Gastroesophageal sphincter (tissue), 4 donors: Measurements from ENCODE around the gene TEDC2. TPM values are rescaled to one million over a fixed set of nuclear protein-coding genes. Genes with fewer than 3 reads are reported as not detected.
"Not testable (repeated sequence)": the region's sequence is repeated elsewhere in the genome, so short reads cannot be mapped to it uniquely, and the experiment has no call there.

Experiments used
- ATAC-seq: fragments of 150-250 bp; one replicate; pipeline ENCODE4 v1.9.1; 2016; ENCODE audit warnings: mild to moderate bottlenecking, moderate library complexity
- H3K27ac ChIP-seq, 4 donors: fragments of 200-600 bp; sonication (generic) in 3 of 4; 1 replicate in 3 of 4; 2 replicates in 1 of 4; pipeline ENCODE4 v1.5.1; 2016 to 2019
- H3K27me3 ChIP-seq: fragments of 200-600 bp; sonication (generic); one replicate; pipeline ENCODE4 v1.5.1; 2019
- H3K36me3 ChIP-seq, 2 donors: fragments of 200-600 bp; sonication (generic); one replicate each; pipeline ENCODE4 v1.5.1; 2019; ENCODE audit warnings: control low read depth in 1 of 2
- H3K4me1 ChIP-seq, 3 donors: fragments of 200-600 bp; sonication (generic); 1 replicate in 2 of 3; 2 replicates in 1 of 3; pipeline ENCODE4 v1.5.1; 2016 to 2019; ENCODE audit warnings: control low read depth in 2 of 3
- H3K4me3 ChIP-seq, 2 donors: fragments of 200-600 bp; sonication (generic); one replicate each; pipeline ENCODE4 v1.5.1; 2019; ENCODE audit warnings: mild to moderate bottlenecking in 1 of 2, moderate library complexity in 1 of 2
- H3K9me3 ChIP-seq, 3 donors: fragments of 200-600 bp; sonication (generic); one replicate each; pipeline ENCODE4 v1.5.1; 2017 to 2019; ENCODE audit warnings: control low read depth in 2 of 3
- EP300 ChIP-seq: sonication (generic); formaldehyde crosslinking; IDR thresholded peaks from one replicate; pipeline ENCODE4 v1.6.1; 2017; ENCODE audit warnings: antibody characterized with exemption, mild to moderate bottlenecking
- POLR2A ChIP-seq, 2 donors: fragments of 450-650 bp; IDR thresholded peaks; one replicate each; pipeline ENCODE4 v1.6.1; 2017; ENCODE audit warnings: antibody characterized with exemption in 2 of 2, mild to moderate bottlenecking in 2 of 2, moderate library complexity in 1 of 2
- POLR2AphosphoS5 ChIP-seq: sonication (generic); formaldehyde crosslinking; IDR thresholded peaks from one replicate; pipeline ENCODE4 v1.6.1; 2017; ENCODE audit warnings: antibody characterized with exemption
- whole genome bisulfite sequencing, 2 donors: methylation state at CpG; one replicate each; pipeline ENCODE4 v1.1.5; 2018; ENCODE audit warnings: low coverage in 1 of 2; 5-methylcytosine and 5-hydroxymethylcytosine counted together
- total RNA-seq, 4 donors: library from RNA; depleted of rRNA; stranded (reverse); fragments of >200 nt; gene quantifications; one replicate each; pipeline ENCODE4 v1.1.0, GENCODE V29; 2016
- TF ChIP-seq, protein P1 (sequence below), 4 experiments: fragments of 200-600 bp in 2 of 4; fragments of 450-650 bp in 2 of 4; sonication (generic) in 1 of 4; IDR thresholded peaks; one replicate each; pipeline ENCODE4 v1.5.1; 2017 to 2019; ENCODE audit warnings: antibody characterized with exemption in 4 of 4, mild to moderate bottlenecking in 2 of 4, moderate library complexity in 2 of 4

The TEDC2 gene
- total RNA-seq, 4 donors from 2014 or later, result 1.0 to 2.5 TPM; not detected in 2

DNA sequence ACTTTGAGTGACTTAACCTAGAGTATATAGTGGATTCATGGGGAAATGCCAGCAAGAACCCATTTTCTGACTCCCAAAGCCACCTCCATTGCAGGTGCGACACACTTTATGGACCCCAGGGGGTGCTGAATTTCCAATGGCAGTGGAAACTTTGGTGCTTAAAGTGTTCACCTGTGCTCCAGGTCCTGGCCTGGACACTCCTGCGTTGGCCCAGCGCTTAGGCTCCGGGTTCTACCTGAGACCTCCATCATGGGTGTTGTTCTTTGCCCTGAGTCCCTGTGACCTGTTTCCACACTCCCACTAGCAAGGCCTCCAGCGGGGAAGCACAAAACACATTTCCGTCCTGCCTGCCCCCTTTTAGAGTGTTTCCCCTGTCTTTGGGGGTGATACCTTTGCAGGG, 27.6 kb upstream of the TEDC2 start:
- peaks cover 0 to 27% of the 10 kb centered on the region in 2 donors for H3K36me3 ChIP-seq
- peaks cover 0 to 20% (median 10%) of the 10 kb centered on the region in 3 donors for H3K4me1 ChIP-seq
- TF ChIP-seq POLR2A (IDR thresholded peaks at IDR 0.05), result no peak
- TF ChIP-seq EP300, result no peak
- TF ChIP-seq POLR2AphosphoS5, result no peak
- TF ChIP-seq, protein P1, sequence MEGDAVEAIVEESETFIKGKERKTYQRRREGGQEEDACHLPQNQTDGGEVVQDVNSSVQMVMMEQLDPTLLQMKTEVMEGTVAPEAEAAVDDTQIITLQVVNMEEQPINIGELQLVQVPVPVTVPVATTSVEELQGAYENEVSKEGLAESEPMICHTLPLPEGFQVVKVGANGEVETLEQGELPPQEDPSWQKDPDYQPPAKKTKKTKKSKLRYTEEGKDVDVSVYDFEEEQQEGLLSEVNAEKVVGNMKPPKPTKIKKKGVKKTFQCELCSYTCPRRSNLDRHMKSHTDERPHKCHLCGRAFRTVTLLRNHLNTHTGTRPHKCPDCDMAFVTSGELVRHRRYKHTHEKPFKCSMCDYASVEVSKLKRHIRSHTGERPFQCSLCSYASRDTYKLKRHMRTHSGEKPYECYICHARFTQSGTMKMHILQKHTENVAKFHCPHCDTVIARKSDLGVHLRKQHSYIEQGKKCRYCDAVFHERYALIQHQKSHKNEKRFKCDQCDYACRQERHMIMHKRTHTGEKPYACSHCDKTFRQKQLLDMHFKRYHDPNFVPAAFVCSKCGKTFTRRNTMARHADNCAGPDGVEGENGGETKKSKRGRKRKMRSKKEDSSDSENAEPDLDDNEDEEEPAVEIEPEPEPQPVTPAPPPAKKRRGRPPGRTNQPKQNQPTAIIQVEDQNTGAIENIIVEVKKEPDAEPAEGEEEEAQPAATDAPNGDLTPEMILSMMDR (IDR thresholded peaks at IDR 0.05), result no peak
- 82 to 87% methylated on average over 3 to 6 of the region's 6 CpGs for WGBS, 2 donors
- H3K27ac ChIP-seq, result no peak overlapping the region
- H3K27me3 ChIP-seq, result no peaks in the 10 kb centered on the region
- no peak overlapping the region for H3K4me3 ChIP-seq
- H3K9me3 ChIP-seq, result no peaks in the 10 kb centered on the region
- ATAC-seq, result no peak

DNA sequence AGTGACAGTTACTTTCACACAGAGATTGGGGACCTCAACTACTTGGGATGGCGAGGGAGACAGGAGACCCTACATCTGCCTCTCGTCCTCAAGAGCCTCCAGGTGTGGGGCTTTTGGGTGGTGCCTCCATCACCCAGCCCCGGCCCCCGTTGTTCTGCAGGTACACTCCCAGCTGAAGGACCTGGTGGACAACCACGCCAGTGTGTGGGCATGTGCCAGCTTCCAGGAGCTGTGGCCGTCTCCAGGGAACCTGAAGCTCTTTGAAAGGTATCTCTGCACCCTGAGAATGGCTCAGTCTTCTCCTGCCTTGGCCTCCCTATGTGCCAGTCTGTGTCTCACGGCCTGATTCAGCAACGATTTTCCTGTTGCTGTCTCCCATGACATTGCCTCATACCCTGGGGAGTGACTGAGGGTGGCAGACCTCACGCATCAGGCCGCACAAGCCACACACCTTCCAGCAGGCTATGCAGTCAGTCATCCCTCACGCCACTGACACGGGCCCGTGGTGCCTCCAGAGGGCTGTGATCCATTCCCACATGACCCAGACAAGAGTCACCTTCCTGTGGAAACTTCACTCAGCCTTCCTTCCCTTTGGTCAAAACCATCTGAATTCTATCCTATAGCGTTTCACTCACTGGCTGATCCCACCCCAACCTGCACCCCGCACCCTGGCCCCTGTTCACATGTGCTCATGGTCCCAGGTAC, 27.0 kb upstream of the TEDC2 start:
- H3K4me1 ChIP-seq, result peaks cover 0 to 20% (median 10%) of the 10 kb centered on the region in 3 donors
- H3K27ac ChIP-seq, result no peak overlapping the region
- TF ChIP-seq POLR2AphosphoS5, result no peak
- no peak for TF ChIP-seq EP300
- no peak for TF ChIP-seq POLR2A (IDR thresholded peaks at IDR 0.05)
- TF ChIP-seq, protein P1 (IDR thresholded peaks at IDR 0.05), result no peak
- 77 to 93% methylated on average over 2 to 6 of the region's 15 CpGs for WGBS, 2 donors
- H3K36me3 ChIP-seq, result peaks cover 0 to 28% of the 10 kb centered on the region in 2 donors
- no peaks in the 10 kb centered on the region for H3K9me3 ChIP-seq
- ATAC-seq, result no peak
- no peaks in the 10 kb centered on the region for H3K27me3 ChIP-seq
- H3K4me3 ChIP-seq, result no peak overlapping the region

DNA sequence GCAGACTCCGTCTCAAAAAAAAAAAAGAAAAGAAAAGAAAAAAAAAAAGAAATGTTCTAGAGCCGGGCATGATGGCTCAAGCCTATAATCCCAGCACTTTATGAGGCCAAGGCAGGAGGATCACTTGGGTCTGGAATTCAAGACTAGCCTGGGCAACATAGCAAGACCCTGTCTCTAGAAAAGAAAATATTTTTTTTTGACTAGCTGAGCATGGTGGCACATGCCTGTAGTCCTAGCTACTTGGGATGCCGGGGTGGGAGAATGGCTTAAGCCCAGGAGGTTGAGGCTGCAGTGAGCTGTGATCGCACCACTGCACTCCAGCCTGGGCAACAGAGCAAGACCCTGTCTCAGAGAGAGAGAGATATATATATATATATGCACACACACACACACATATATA, 24.7 kb upstream of the TEDC2 start:
- ATAC-seq, H3K4me1 ChIP-seq, H3K4me3 ChIP-seq, H3K9me3 ChIP-seq, H3K27ac ChIP-seq, H3K27me3 ChIP-seq: not testable (repeated sequence)
- 80 to 90% methylated on average over 1 to 3 of the region's 4 CpGs for WGBS, 2 donors
- peaks cover 0 to 45% of the 10 kb centered on the region in 2 donors for H3K36me3 ChIP-seq

DNA sequence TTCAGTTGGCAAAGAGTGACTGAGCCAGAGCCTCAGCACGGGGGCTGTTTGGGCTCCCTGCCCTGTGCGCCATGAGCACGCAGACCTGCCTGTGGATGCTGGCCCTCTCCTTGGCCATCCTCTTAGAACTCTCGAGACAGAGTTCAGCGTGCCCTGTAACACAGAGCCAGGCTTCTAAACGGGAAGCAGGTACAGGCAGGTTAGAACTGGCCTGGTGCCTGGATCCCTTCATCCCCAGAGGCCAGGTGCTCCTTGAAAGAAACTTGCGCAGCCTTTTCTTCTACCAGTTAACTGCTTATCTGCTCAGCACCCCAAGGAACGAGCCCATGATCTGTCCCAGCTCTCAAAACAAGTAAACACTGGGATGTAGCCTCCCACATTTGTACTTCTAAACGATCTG, 23.8 kb upstream of the TEDC2 start:
- Histone ChIP-seq H3K4me3 (no peak overlapping the region), H3K9me3 (no peaks in the 10 kb centered on the region), H3K4me1 (no peaks in the 10 kb centered on the region), H3K36me3 (peaks cover 0 to 49% of the 10 kb centered on the region in 2 donors), H3K27ac (no peak overlapping the region), H3K27me3 (no peaks in the 10 kb centered on the region)
- ATAC-seq, result no peak
- 100% methylated on average over 1 of the region's 9 CpGs; no CpG with 5 or more reads in 1 of the 2 donors for WGBS, 2 donors
- TF ChIP-seq POLR2A (IDR thresholded peaks at IDR 0.05) (no peak), EP300 (no peak), POLR2AphosphoS5 (no peak)
- TF ChIP-seq, protein P1 (IDR thresholded peaks at IDR 0.05), result no peak

DNA sequence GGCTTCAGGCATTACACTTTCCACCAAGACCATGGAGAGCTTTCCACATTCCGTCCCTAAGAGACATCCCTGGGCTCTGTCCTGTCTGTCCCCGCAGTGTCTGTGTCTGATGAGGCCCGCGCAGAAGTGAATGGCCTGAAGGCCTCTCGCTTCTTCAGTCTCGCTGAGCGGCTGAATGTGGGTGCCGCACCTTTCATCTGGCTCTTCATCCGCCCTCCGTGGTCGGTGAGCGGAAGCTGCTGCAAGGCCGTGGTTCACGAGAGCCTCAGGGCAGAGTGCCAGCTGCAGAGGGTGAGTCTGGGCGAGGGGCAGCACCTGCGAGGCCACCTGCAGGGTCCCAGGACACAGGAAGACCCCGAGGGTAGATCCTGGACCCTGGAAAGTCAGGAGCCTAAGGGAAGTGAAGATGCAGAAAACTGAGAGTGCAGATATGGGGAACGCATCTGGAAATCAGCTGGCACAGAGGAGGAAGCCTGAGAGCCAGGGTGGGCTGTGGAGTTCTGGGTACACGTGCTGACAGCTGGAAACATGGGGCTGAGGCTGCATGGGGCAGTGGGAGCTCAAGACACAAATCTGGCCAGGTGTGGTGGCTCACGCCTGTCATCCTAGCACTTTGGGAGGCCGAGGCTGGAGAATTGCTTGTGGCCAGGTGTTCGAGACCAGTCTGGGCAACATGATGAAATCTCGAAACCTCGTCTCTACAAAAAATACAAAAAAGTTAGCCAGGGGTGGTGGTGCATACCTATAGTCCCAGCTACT, 22.7 kb upstream of the TEDC2 start:
- no peak overlapping the region for H3K27ac ChIP-seq
- no peak for ATAC-seq
- H3K4me1 ChIP-seq, result no peaks in the 10 kb centered on the region
- no peak overlapping the region for H3K4me3 ChIP-seq
- TF ChIP-seq POLR2A (IDR thresholded peaks at IDR 0.05), result no peak
- TF ChIP-seq POLR2AphosphoS5, result no peak
- TF ChIP-seq EP300, result no peak
- TF ChIP-seq, protein P1 (IDR thresholded peaks at IDR 0.05), result no peak
- WGBS, 2 donors, result 92 to 94% methylated on average over 2 to 6 of the region's 24 CpGs
- H3K9me3 ChIP-seq, result no peaks in the 10 kb centered on the region
- peaks cover 0 to 49% of the 10 kb centered on the region in 2 donors for H3K36me3 ChIP-seq
- H3K27me3 ChIP-seq, result no peaks in the 10 kb centered on the region
